B cell (primary cell): ENCODE data around the gene ESCO1.

Source experiments
- EZH2 ChIP-seq: IDR thresholded peaks from 2 replicates; pipeline ENCODE4 v1.6.1; 2012; ENCODE audit warnings: borderline replicate concordance, low read depth, mild to moderate bottlenecking, moderate library complexity, low read length; ENCODE audit not compliant: insufficient read depth, poor library complexity, severe bottlenecking
- TF ChIP-seq, protein P1 (sequence below): fragments of 200-600 bp; IDR thresholded peaks from one replicate; pipeline ENCODE4 v1.8.0; 2022; ENCODE audit warnings: antibody characterized with exemption, mild to moderate bottlenecking

DNA sequence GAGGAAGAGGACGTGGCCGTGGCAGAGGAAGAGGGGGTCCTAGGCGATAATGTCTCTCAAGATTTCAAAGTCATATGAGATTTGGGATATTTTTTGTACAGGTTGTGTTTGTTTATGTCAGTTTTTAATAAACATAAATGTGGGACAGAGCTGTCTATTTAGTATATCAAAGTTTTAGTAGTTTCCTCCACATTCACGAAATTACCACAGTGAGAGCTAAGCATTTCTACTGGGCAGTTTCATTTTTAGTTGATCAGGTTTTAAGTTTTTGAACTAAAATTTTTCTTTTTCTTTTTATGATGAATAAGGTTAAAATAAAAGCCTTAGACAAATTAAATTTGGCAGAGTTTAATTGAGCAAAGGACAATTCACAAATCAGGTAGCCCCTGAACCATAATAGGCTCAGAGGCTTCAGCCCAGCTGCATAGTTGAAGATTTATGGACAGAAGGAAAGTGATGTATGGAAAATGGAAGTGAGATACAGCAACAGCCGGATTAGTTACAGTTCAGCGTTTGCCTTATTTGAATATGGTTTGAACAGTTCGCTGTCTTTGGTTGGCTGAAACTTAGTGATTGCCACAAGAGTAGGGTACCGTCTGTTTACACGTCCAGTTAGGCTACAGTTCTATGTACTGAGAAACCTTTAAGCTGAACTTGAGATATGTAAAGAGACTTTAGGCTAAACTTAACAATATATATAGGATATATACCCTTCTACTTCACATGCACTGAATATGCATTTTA, 28.8 kb upstream of the ESCO1 start:
- TF ChIP-seq, protein P1, sequence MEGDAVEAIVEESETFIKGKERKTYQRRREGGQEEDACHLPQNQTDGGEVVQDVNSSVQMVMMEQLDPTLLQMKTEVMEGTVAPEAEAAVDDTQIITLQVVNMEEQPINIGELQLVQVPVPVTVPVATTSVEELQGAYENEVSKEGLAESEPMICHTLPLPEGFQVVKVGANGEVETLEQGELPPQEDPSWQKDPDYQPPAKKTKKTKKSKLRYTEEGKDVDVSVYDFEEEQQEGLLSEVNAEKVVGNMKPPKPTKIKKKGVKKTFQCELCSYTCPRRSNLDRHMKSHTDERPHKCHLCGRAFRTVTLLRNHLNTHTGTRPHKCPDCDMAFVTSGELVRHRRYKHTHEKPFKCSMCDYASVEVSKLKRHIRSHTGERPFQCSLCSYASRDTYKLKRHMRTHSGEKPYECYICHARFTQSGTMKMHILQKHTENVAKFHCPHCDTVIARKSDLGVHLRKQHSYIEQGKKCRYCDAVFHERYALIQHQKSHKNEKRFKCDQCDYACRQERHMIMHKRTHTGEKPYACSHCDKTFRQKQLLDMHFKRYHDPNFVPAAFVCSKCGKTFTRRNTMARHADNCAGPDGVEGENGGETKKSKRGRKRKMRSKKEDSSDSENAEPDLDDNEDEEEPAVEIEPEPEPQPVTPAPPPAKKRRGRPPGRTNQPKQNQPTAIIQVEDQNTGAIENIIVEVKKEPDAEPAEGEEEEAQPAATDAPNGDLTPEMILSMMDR, result no peak
- TF ChIP-seq EZH2, result no peak
